ENCODE measurements around the gene CAPRIN1. TPM values are rescaled to one million over a fixed set of nuclear protein-coding genes. Genes with fewer than 3 reads are reported as not detected.

Gene CAPRIN1, protein sequence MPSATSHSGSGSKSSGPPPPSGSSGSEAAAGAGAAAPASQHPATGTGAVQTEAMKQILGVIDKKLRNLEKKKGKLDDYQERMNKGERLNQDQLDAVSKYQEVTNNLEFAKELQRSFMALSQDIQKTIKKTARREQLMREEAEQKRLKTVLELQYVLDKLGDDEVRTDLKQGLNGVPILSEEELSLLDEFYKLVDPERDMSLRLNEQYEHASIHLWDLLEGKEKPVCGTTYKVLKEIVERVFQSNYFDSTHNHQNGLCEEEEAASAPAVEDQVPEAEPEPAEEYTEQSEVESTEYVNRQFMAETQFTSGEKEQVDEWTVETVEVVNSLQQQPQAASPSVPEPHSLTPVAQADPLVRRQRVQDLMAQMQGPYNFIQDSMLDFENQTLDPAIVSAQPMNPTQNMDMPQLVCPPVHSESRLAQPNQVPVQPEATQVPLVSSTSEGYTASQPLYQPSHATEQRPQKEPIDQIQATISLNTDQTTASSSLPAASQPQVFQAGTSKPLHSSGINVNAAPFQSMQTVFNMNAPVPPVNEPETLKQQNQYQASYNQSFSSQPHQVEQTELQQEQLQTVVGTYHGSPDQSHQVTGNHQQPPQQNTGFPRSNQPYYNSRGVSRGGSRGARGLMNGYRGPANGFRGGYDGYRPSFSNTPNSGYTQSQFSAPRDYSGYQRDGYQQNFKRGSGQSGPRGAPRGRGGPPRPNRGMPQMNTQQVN
- 100 to 1,000 TPM; 275 to 287 TPM for total RNA-seq
- polyA plus RNA-seq = 75.2 TPM

DNA sequence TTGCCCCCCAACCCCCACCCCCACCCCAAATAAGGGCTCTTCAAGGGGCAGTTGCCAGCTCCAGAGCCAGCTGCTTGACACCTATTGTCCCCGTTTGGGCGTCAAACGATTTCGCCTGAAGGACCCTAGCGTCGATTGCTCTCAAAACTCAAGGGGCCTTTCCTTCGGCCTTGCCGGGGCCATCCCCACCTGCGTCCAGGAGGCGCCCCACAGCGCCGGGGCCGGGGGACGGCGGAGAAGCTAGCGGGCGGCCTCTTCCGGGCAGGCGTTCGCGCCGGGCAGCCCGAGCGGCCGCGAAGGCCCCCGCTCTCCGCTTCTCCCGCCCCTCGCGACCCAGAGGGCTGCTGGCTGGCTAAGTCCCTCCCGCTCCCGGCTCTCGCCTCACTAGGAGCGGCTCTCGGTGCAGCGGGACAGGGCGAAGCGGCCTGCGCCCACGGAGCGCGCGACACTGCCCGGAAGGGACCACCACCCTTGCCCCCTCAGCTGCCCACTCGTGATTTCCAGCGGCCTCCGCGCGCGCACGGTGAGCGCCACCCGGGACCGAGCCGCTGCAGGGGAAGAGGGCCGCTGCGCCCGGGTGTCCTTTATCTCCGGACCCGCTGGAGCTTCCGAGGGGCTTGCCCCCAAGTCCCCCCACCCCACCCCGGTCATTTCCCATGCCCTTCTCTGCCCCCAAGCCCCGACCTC is at the start of gene CAPRIN1:
Gene CAPRIN1, plus strand, starts transcription at position 383 of the 687 bp plus-strand sequence. CDS start 690 bp downstream, outside the sequence.
- Mint-ChIP-seq H3K9me3 (no peaks in the 10 kb centered on the region), H3K36me3 (peaks cover 0 to 22% (median 0%) of the 10 kb centered on the region in 3 donors), H3K4me3 (peak within 1 kb of the TSS; percentile 96 to 100 (median 99)), H3K27me3 (peaks cover 3 to 6% of the 10 kb centered on the region in 2 donors), H3K4me1 (peaks cover 32 to 36% (median 36%) of the 10 kb centered on the region in 3 donors), H3K27ac (peak within 1 kb of the TSS; percentile 94 to 99 (median 96))
- peak within 1 kb of the TSS; percentile 90 for H3K4me3 ChIP-seq (ENCODE audit: low read length)
- no peaks in the 10 kb centered on the region for H3K9me3 ChIP-seq (ENCODE audit: low read length)
- peak within 1 kb of the TSS; percentile 98 for H3K27ac ChIP-seq (ENCODE audit: low read depth, low read length)
- H3K4me1 ChIP-seq (ENCODE audit: insufficient read depth, low read length) = peaks cover 30% of the 10 kb centered on the region
- DNase-seq = peak; percentile 78 to 91 (median 90)
- CTCF ChIA-PET = interaction anchor here (1.0 to 2.3 kb wide), 5 partner anchors 37 to 307 kb away, joined by 3 to 7 read pairs (median 4); partner anchors contain the start of genes ABTB2 and NAT10
- no peaks in the 10 kb centered on the region for H3K36me3 ChIP-seq (ENCODE audit: insufficient read depth, low read length)
- POLR2A ChIA-PET = interaction anchor here (0.7 to 4.4 kb wide), 6 partner anchors 13 to 55 kb away, joined by 4 to 54 read pairs (median 6); partner anchors contain the start of gene NAT10
- H3K27me3 ChIP-seq (ENCODE audit: insufficient read depth, low read length, poor library complexity, severe bottlenecking) = no peaks in the 10 kb centered on the region

- Mint-ChIP-seq H3K36me3 (no peaks in the 10 kb centered on the region), H3K4me1 (peaks cover 0 to 2% (median 0%) of the 10 kb centered on the region in 3 donors), H3K27me3 (peaks cover 9 to 49% of the 10 kb centered on the region in 2 donors), H3K4me3 (no peak overlapping the region), H3K9me3 (no peaks in the 10 kb centered on the region), H3K27ac (no peak overlapping the region)
- peaks cover 4% of the 10 kb centered on the region for H3K27me3 ChIP-seq (ENCODE audit: insufficient read depth, low read length, poor library complexity, severe bottlenecking)
- no peaks in the 10 kb centered on the region for H3K9me3 ChIP-seq (ENCODE audit: low read length)
- no peak overlapping the region for H3K4me3 ChIP-seq (ENCODE audit: low read length)
- ChIA-PET POLR2A (no interaction called here), CTCF (no interaction called here)
- peaks cover 2% of the 10 kb centered on the region for H3K4me1 ChIP-seq (ENCODE audit: insufficient read depth, low read length)
- H3K27ac ChIP-seq (ENCODE audit: low read depth, low read length) = no peak overlapping the region
- no peak for DNase-seq
- H3K36me3 ChIP-seq (ENCODE audit: insufficient read depth, low read length) = no peaks in the 10 kb centered on the region
These were observed 49.1 kb upstream of the CAPRIN1 start for GRCh38 chr11:34002420-34002819.

GRCh38 chr11:34004236-34004635 is 47.3 kb upstream of the CAPRIN1 start:
- no peaks in the 10 kb centered on the region for H3K36me3 Mint-ChIP-seq
- no peak overlapping the region for H3K27ac Mint-ChIP-seq
- Histone ChIP-seq H3K27me3 (ENCODE audit: insufficient read depth, low read length, poor library complexity, severe bottlenecking) (no peaks in the 10 kb centered on the region), H3K4me1 (ENCODE audit: insufficient read depth, low read length) (no peaks in the 10 kb centered on the region), H3K36me3 (ENCODE audit: insufficient read depth, low read length) (no peaks in the 10 kb centered on the region), H3K27ac (ENCODE audit: low read depth, low read length) (no peak overlapping the region), H3K4me3 (ENCODE audit: low read length) (no peak overlapping the region), H3K9me3 (ENCODE audit: low read length) (no peaks in the 10 kb centered on the region)
- no peak overlapping the region for H3K4me3 Mint-ChIP-seq
- ChIA-PET CTCF (no interaction called here), POLR2A (no interaction called here)
- DNase-seq = no peak
- H3K4me1 Mint-ChIP-seq = no peaks in the 10 kb centered on the region
- peaks cover 6 to 43% of the 10 kb centered on the region in 2 donors for H3K27me3 Mint-ChIP-seq
- H3K9me3 Mint-ChIP-seq = no peaks in the 10 kb centered on the region

DNA sequence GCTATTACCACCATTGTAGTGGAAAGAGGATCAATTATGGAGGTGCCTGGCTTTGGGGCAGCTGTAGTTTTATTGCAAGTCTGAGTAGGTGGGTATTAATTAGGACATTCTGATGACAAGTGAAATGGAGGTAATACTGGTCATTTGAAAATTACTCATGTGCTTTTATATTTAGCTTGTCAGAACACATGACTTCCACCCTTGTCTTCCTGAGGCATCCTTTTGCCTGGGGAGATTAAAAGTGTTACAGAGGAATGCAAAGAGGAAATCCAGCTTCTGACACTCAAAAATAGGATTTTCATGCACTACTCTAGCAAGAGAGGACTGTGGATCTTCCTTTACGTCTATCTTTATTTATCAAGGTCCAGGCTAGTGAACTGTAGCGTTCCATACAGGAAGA is 44.7 kb upstream of the CAPRIN1 start:
- H3K36me3 Mint-ChIP-seq = no peaks in the 10 kb centered on the region

DNA sequence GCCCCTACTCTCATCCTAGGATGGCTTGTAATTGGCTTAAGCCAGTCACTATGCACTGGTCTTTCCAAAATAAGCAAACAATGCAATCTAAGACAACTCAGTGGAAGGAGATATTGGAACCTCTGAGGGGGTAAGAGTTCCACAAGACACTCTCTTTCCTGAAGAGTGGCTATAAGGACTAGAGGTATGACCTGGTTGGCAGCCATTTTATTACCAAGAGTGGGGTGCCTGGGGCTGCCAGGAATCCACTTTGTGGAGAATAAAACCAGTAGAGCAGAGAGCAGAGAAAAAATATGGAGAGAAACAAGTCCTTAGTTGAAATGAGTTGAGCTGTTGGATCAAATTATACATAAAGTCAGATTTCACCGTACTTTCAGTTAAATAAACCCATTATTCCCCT is 38.8 kb upstream of the CAPRIN1 start:
- CTCF ChIA-PET = no interaction called here

More for the DNA sequence above, 44.7 kb upstream of the CAPRIN1 start:
- H3K4me3 ChIP-seq (ENCODE audit: low read length) = no peak overlapping the region
- H3K4me1 ChIP-seq (ENCODE audit: insufficient read depth, low read length) = no peaks in the 10 kb centered on the region
- CTCF ChIA-PET = no interaction called here
- H3K27ac ChIP-seq (ENCODE audit: low read depth, low read length) = no peak overlapping the region
- POLR2A ChIA-PET = no interaction called here
- Mint-ChIP-seq H3K27ac (no peak overlapping the region), H3K4me3 (no peak overlapping the region), H3K4me1 (no peaks in the 10 kb centered on the region), H3K9me3 (no peaks in the 10 kb centered on the region), H3K27me3 (peaks cover 9 to 33% of the 10 kb centered on the region in 2 donors)
- H3K27me3 ChIP-seq (ENCODE audit: insufficient read depth, low read length, poor library complexity, severe bottlenecking) = no peaks in the 10 kb centered on the region
- H3K9me3 ChIP-seq (ENCODE audit: low read length) = no peaks in the 10 kb centered on the region
- H3K36me3 ChIP-seq (ENCODE audit: insufficient read depth, low read length) = no peaks in the 10 kb centered on the region
- no peak for DNase-seq

DNA sequence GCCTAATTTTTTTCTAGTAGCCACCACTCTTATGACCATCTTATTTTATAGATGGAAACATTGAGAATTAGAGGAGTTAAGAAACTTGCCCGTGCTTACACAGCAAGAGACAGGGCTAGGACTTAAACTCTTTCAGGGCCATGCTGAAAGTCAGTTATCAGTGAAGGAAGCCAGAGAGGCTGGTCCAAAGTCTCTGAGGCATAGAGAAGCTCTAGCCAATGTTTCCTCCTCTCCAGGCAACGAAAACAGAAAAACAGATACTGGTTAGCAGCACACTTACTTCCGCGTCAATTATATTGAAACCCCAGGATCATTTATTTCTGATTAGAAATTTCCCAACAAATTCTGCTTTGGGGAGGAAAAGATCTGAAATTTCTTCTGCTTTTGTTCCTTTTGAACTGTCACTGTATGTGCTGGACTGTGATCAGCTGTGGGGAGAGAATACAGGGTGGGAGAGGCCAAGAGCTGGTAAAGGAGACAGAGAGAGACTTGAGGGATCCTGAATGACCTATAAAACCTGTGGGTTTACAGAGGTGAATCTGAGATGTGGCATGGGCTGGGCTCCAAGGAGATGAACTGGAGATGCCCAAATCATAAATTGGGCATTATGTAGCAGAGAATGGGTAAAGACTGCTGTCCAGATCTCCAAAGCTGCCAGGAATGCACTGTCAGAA is 37.5 kb upstream of the CAPRIN1 start:
- ChIA-PET CTCF (interaction anchor here (1.2 kb wide), 1 partner anchor 454 kb away, joined by 3 read pairs; no protein-coding TSS in a partner anchor), POLR2A (no interaction called here)
- H3K27me3 Mint-ChIP-seq = peaks cover 12 to 20% of the 10 kb centered on the region in 2 donors

More for the DNA sequence above, 38.8 kb upstream of the CAPRIN1 start:
- Histone ChIP-seq H3K36me3 (ENCODE audit: insufficient read depth, low read length) (no peaks in the 10 kb centered on the region), H3K27me3 (ENCODE audit: insufficient read depth, low read length, poor library complexity, severe bottlenecking) (no peaks in the 10 kb centered on the region), H3K4me1 (ENCODE audit: insufficient read depth, low read length) (no peaks in the 10 kb centered on the region), H3K9me3 (ENCODE audit: low read length) (no peaks in the 10 kb centered on the region), H3K4me3 (ENCODE audit: low read length) (no peak overlapping the region), H3K27ac (ENCODE audit: low read depth, low read length) (no peak overlapping the region)
- Mint-ChIP-seq H3K4me3 (no peak overlapping the region), H3K27ac (no peak overlapping the region), H3K36me3 (peaks cover 0 to 4% (median 0%) of the 10 kb centered on the region in 3 donors), H3K27me3 (peaks cover 13 to 27% of the 10 kb centered on the region in 2 donors), H3K4me1 (no peaks in the 10 kb centered on the region), H3K9me3 (no peaks in the 10 kb centered on the region)
- POLR2A ChIA-PET = interaction anchor here (0.6 kb wide), 1 partner anchor 17 kb away, joined by 3 read pairs; no protein-coding TSS in a partner anchor
- DNase-seq = no peak

GRCh38 chr11:34021977-34022735 is 29.4 kb upstream of the CAPRIN1 start:
- ChIA-PET POLR2A (no interaction called here), CTCF (no interaction called here)
- Mint-ChIP-seq H3K27me3 (peaks cover 3 to 4% of the 10 kb centered on the region in 2 donors), H3K27ac (no peak overlapping the region), H3K9me3 (peaks cover 3 to 5% (median 5%) of the 10 kb centered on the region in 5 donors), H3K4me3 (no peak overlapping the region), H3K36me3 (peaks cover 0 to 5% (median 0%) of the 10 kb centered on the region in 3 donors), H3K4me1 (no peaks in the 10 kb centered on the region)
- Histone ChIP-seq H3K4me1 (ENCODE audit: insufficient read depth, low read length) (no peaks in the 10 kb centered on the region), H3K9me3 (ENCODE audit: low read length) (no peaks in the 10 kb centered on the region), H3K27me3 (ENCODE audit: insufficient read depth, low read length, poor library complexity, severe bottlenecking) (no peaks in the 10 kb centered on the region), H3K36me3 (ENCODE audit: insufficient read depth, low read length) (no peaks in the 10 kb centered on the region), H3K27ac (ENCODE audit: low read depth, low read length) (no peak overlapping the region), H3K4me3 (ENCODE audit: low read length) (no peak overlapping the region)
- DNase-seq = no peak

More for the DNA sequence above, 37.5 kb upstream of the CAPRIN1 start:
- no peak overlapping the region for H3K27ac ChIP-seq (ENCODE audit: low read depth, low read length)
- no peaks in the 10 kb centered on the region for H3K4me1 ChIP-seq (ENCODE audit: insufficient read depth, low read length)
- Mint-ChIP-seq H3K4me3 (no peak overlapping the region), H3K27ac (no peak overlapping the region), H3K36me3 (peaks cover 0 to 4% (median 0%) of the 10 kb centered on the region in 3 donors), H3K4me1 (no peaks in the 10 kb centered on the region), H3K9me3 (no peaks in the 10 kb centered on the region)
- no peak overlapping the region for H3K4me3 ChIP-seq (ENCODE audit: low read length)
- no peaks in the 10 kb centered on the region for H3K27me3 ChIP-seq (ENCODE audit: insufficient read depth, low read length, poor library complexity, severe bottlenecking)
- no peaks in the 10 kb centered on the region for H3K36me3 ChIP-seq (ENCODE audit: insufficient read depth, low read length)
- DNase-seq = no peak
- H3K9me3 ChIP-seq (ENCODE audit: low read length) = no peaks in the 10 kb centered on the region

Measured in CD8-positive, alpha-beta memory T cell (primary cell).